ENCODE results near the gene PSMD4.
"Not testable (repeated sequence)": the region's sequence is repeated elsewhere in the genome, so short reads cannot be mapped to it uniquely, and the experiment has no call there.

The PSMD4 gene

GRCh38 chr1:151254217-151255213, at the start of gene PSMD4:
PSMD4 (plus strand) TSS chr1:151254734; CDS start chr1:151254783, 49 bp downstream.
- DNase-seq: peak; percentile 89

GRCh38 chr1:151205381-151205965, 49.1 kb upstream of the PSMD4 start:
- DNase-seq: not testable (repeated sequence)

GRCh38 chr1:151210830-151211229, 43.7 kb upstream of the PSMD4 start:
- DNase-seq: no peak

- no peak for DNase-seq
These were observed 42.4 kb upstream of the PSMD4 start for GRCh38 chr1:151211972-151212705.

DNA sequence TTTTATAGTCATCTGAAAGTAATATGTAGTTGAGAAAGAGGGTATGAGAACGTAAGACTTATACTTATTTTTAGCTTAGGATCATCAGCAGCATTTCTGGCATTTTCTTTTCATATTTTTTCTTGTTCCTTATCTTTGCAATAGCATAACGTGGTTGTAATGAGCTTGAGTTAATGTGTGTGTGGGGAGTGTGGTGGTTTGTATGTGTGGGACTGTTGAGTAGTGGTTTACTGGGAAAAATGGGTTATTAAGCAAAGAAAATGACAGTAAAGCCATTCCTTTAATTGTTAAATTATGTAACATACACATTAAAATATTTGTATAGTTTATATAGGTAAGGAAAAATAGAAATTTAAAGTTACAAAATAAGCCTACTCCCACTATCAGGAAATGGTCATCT, 41.0 kb upstream of the PSMD4 start:
- no peak for DNase-seq

- no peak for DNase-seq
These were observed 32.9 kb upstream of the PSMD4 start for GRCh38 chr1:151221616-151222015.

GRCh38 chr1:151222130-151222529, 32.4 kb upstream of the PSMD4 start:
- no peak for DNase-seq

DNA sequence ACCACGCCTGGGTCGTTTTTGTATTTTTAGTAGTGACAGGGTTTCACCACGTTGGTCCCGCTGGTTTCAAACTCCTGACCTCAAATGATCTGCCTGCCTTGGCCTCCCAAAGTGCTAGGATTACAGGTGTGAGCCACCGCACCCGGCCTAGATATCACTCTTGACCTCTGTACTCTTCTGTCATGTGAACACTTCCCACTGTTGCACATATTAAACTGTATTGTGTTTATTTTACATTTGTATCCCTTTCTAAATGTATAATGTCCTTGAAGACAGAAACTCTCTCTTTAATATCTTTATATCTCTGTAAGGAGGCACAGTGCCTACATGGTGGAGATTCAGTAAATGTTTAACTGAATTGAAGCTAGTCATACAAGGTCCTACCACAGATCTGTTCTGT, 19.3 kb upstream of the PSMD4 start:
- no peak for DNase-seq

- no peak for DNase-seq
These were observed 16.7 kb upstream of the PSMD4 start for GRCh38 chr1:151237678-151238466.

GRCh38 chr1:151238467-151238739, 16.1 kb upstream of the PSMD4 start:
- DNase-seq: no peak

DNA sequence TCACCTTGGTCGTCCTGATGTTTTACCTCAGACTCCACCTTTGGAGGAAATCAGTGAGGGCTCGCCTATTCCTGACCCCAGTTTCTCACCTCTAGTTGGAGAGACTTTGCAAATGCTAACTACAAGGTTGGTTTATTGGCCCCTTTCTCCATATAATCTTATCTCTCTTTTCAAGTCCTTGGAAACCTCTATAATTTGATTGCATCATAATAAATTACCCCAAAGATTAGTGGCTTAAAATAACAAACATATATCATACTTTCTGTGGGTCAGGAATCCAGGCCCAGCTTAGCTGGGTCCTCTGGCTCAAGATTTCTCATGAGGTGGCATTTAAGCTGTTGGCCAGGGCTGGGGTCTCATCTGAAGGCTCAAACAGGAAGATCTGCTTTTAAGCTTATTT, 12.1 kb upstream of the PSMD4 start:
- no peak for DNase-seq

- no peak for DNase-seq
These were observed 10.8 kb upstream of the PSMD4 start for GRCh38 chr1:151243683-151244216.

DNA sequence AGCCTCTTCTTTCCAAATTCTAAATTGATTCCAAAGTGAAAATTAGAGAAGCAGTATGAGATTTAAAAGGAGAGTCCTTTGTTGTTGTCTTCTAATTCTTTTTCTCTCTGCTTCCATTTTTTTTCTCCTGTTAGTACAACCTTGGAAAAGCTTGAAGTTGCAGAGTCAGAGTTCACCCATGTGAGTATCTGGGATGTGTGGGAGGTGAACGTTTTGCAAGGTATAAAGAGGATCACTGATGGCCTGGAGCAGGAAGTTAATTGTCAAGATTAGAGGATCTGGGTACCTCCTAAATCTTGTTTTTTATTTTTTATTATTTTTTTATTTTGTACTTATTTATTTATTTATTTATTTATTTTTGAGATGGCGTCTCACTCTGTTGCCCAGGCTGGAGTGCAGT, 7.7 kb upstream of the PSMD4 start:
- no peak for DNase-seq

GRCh38 chr1:151251656-151252470, 2.7 kb upstream of the PSMD4 start:
- peak; percentile 44 for DNase-seq

DNA sequence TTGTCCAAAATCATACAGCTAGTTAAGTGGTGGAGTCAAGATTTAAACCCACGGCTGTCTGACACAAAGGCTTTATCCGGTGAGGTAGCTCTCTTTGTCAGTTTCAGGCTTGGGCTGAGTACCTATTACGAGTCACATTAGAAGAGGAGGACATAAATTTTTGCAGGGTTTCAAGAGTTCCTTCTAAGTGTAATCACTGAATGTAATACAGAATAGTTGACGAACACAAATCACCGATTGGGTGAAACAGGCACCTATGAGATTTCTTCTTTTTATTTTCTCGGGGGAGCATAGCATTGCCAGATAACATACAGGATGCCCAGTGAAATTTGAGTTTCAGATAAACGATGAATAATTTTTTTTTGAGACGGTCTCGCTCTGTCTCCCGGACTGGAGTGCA, 847 bp downstream of the PSMD4 start:
- DNase-seq: no peak

DNA sequence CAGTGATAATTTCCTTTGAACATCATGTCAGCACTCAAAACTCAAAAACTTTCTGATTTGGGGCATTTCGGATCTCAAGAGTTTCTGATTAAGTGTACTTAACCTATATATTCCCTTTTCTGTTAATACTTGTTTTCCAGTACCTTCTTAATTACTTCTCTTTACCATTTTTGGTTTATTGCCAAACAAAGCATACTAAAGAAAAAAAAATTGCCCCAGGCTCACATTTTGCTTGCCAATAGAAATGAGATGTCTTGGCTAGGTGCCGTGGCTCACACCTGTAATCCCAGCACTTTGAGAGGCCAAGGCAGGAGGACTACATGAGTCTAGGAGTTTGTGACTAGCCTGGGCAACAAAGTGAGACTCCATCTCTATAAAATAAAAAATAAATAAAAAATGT, 4.8 kb downstream of the PSMD4 start:
- DNase-seq: no peak

DNA sequence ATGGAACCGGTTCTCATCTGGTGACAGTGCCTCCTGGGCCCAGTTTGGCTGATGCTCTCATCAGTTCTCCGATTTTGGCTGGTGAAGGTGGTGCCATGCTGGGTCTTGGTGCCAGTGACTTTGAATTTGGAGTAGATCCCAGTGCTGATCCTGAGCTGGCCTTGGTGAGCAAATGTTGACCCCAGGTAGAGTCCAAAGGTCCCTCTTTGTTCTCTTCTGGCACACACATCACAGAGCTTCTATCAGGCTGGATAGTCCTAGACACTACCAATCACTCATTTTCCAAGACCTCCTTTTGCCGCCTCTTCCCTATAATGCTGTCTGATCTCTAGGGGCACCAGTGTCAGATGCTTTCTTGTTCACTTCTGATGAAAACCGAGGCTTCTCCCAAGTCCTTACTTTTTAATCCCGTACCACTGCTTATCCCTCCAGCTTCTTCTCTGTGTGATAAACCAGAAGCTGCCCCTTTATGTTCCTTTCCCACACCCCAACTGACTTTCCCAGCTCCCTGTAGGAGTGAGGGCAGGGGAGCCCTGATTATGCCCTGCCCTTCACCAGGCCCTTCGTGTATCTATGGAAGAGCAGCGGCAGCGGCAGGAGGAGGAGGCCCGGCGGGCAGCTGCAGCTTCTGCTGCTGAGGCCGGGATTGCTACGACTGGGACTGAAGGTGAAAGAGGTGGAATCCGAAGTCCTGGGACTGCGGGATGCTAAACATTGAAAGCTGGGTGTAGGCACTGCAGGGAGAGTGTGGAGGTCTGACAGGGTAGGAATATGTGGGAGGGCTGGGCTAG, 11.1 kb downstream of the PSMD4 start:
- DNase-seq: no peak

GRCh38 chr1:151266315-151266714, 11.8 kb downstream of the PSMD4 start:
- no peak for DNase-seq

DNA sequence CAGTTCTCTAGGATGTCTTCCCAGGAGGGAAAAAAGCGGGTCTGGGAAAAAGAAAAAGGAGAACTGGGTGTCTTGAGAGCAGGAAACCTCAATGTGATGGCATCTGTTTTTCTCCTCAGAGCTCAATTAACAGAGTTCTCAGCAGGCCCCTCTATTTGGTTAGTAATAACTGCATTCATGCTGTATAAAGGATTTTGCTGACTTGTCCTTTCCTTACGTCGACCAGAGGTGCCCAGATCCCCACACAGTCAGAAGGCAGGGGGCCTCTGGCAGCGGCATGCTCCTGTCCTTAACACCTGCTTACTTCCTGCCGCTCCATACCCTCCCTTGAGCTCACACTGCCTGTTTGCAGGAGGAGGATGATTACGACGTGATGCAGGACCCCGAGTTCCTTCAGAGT, 12.3 kb downstream of the PSMD4 start:
- DNase-seq: no peak

- no peak for DNase-seq
These were observed 13.2 kb downstream of the PSMD4 start for GRCh38 chr1:151267760-151268159.

GRCh38 chr1:151273924-151274466, 19.5 kb downstream of the PSMD4 start:
- no peak for DNase-seq

All from activated T-cell treated with anti-CD3 and anti-CD28 coated beads, Interleukin-2, amount 50 U/mL, for 1 hour (primary cell).